ENCODE results near the gene TSPAN17. TPM values are rescaled to one million over a fixed set of nuclear protein-coding genes. Genes with fewer than 3 reads are reported as not detected.

Gene TSPAN17
- total and polyA plus RNA-seq, 3 experiments from 2014 or later, result 26.2 to 38.8 (median 37.4) TPM

DNA sequence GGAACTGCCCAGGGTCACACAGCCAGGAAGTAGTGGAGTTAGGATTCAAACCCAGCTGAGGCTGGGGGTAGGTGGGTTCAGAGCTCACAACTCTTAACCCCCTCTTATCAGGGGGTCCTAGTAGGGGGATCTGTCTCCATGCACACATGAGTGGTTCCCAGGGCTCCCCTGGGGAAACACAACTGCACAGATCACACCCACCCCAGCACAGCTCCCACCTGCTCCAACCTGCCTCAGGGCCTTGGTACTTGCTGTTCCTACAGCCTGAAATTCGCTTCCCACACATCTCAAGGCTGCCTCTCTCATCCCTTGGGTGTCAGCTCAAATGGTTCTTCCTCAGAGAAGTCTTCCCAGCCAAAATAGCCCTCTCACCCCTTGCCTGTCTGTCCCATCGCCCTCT, 21.8 kb upstream of the TSPAN17 start:
- no peaks in the 10 kb centered on the region for H3K9me3 Mint-ChIP-seq
- no peak overlapping the region for H3K27ac ChIP-seq (ENCODE audit: low read depth, low read length)
- no peak overlapping the region for H3K4me3 Mint-ChIP-seq
- peaks cover 23 to 61% of the 10 kb centered on the region in 2 donors for H3K27me3 Mint-ChIP-seq
- peaks cover 5 to 20% (median 10%) of the 10 kb centered on the region in 3 donors for H3K4me1 Mint-ChIP-seq
- H3K36me3 Mint-ChIP-seq, result peaks cover 0 to 2% (median 0%) of the 10 kb centered on the region in 3 donors
- no peak overlapping the region for H3K27ac Mint-ChIP-seq
- no peaks in the 10 kb centered on the region for H3K36me3 ChIP-seq (ENCODE audit: insufficient read depth, low read length)
- ChIA-PET CTCF (interaction anchor here (1.4 kb wide), 1 partner anchor 35 kb away, joined by 4 read pairs; no protein-coding TSS in a partner anchor), POLR2A (no interaction called here)
- H3K4me1 ChIP-seq (ENCODE audit: insufficient read depth, low read length), result peaks cover 1% of the 10 kb centered on the region
- H3K9me3 ChIP-seq (ENCODE audit: low read length), result no peaks in the 10 kb centered on the region
- peaks cover 35% of the 10 kb centered on the region for H3K27me3 ChIP-seq (ENCODE audit: insufficient read depth, low read length, poor library complexity, severe bottlenecking)
- no peak overlapping the region for H3K4me3 ChIP-seq (ENCODE audit: low read length)
- DNase-seq, result no peak

- Histone ChIP-seq H3K4me1 (ENCODE audit: insufficient read depth, low read length) (peaks cover 6% of the 10 kb centered on the region), H3K4me3 (ENCODE audit: low read length) (no peak overlapping the region), H3K9me3 (ENCODE audit: low read length) (no peaks in the 10 kb centered on the region), H3K27me3 (ENCODE audit: insufficient read depth, low read length, poor library complexity, severe bottlenecking) (peaks cover 36% of the 10 kb centered on the region), H3K27ac (ENCODE audit: low read depth, low read length) (no peak overlapping the region), H3K36me3 (ENCODE audit: insufficient read depth, low read length) (no peaks in the 10 kb centered on the region)
- peaks cover 0 to 2% (median 0%) of the 10 kb centered on the region in 3 donors for H3K36me3 Mint-ChIP-seq
- H3K4me1 Mint-ChIP-seq, result peaks cover 7 to 23% (median 14%) of the 10 kb centered on the region in 3 donors
- POLR2A ChIA-PET, result no interaction called here
- H3K4me3 Mint-ChIP-seq, result peak overlapping the region in 1 of 7 donors; percentile 37
- H3K27me3 Mint-ChIP-seq, result peaks cover 25 to 62% of the 10 kb centered on the region in 2 donors
- no peak for DNase-seq
- CTCF ChIA-PET, result interaction anchor here (1.4 kb wide), 1 partner anchor 35 kb away, joined by 4 read pairs; no protein-coding TSS in a partner anchor
- H3K27ac Mint-ChIP-seq, result no peak overlapping the region
- no peaks in the 10 kb centered on the region for H3K9me3 Mint-ChIP-seq
These were observed 21.1 kb upstream of the TSPAN17 start for GRCh38 chr5:176625966-176626875.

DNA sequence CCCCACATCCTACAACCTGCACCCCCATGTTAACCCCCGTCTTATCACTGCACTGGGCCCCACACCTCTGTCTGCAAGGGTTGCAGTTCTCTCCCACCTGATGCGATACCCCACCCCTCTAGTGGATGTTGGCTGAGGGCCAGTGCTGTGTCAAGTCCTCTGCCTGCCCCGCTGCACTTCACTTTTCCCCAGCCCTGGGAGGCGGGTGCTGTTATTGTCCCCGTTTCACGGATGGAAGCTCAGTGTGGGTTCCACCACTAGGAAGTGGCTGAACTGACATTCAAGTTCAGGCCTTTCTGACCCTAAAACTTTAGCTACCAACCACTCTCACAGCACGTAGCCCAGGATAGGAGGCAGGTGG, 20.4 kb upstream of the TSPAN17 start:
- H3K9me3 ChIP-seq (ENCODE audit: low read length), result no peaks in the 10 kb centered on the region
- no peak overlapping the region for H3K27ac ChIP-seq (ENCODE audit: low read depth, low read length)
- no peaks in the 10 kb centered on the region for H3K36me3 ChIP-seq (ENCODE audit: insufficient read depth, low read length)
- no peak for DNase-seq
- CTCF ChIA-PET, result no interaction called here
- no peak overlapping the region for H3K27ac Mint-ChIP-seq
- peaks cover 7 to 23% (median 14%) of the 10 kb centered on the region in 3 donors for H3K4me1 Mint-ChIP-seq
- peaks cover 28 to 63% of the 10 kb centered on the region in 2 donors for H3K27me3 Mint-ChIP-seq
- peak overlapping the region in 1 of 7 donors; percentile 37 for H3K4me3 Mint-ChIP-seq
- H3K9me3 Mint-ChIP-seq, result no peaks in the 10 kb centered on the region
- H3K4me1 ChIP-seq (ENCODE audit: insufficient read depth, low read length), result peaks cover 6% of the 10 kb centered on the region
- H3K4me3 ChIP-seq (ENCODE audit: low read length), result no peak overlapping the region
- peaks cover 38% of the 10 kb centered on the region for H3K27me3 ChIP-seq (ENCODE audit: insufficient read depth, low read length, poor library complexity, severe bottlenecking)
- peaks cover 0 to 2% (median 0%) of the 10 kb centered on the region in 3 donors for H3K36me3 Mint-ChIP-seq
- POLR2A ChIA-PET, result no interaction called here

GRCh38 chr5:176627582-176627981, 19.7 kb upstream of the TSPAN17 start:
- Mint-ChIP-seq H3K27me3 (peaks cover 25 to 63% of the 10 kb centered on the region in 2 donors), H3K36me3 (peaks cover 0 to 2% (median 0%) of the 10 kb centered on the region in 3 donors), H3K27ac (peak overlapping the region in 2 of 8 donors; percentile 8 to 52), H3K9me3 (no peaks in the 10 kb centered on the region), H3K4me1 (peaks cover 7 to 23% (median 14%) of the 10 kb centered on the region in 3 donors), H3K4me3 (peak overlapping the region in 2 of 7 donors; percentile 19 to 83)
- Histone ChIP-seq H3K36me3 (ENCODE audit: insufficient read depth, low read length) (no peaks in the 10 kb centered on the region), H3K4me3 (ENCODE audit: low read length) (no peak overlapping the region), H3K4me1 (ENCODE audit: insufficient read depth, low read length) (peaks cover 6% of the 10 kb centered on the region), H3K27ac (ENCODE audit: low read depth, low read length) (no peak overlapping the region), H3K9me3 (ENCODE audit: low read length) (no peaks in the 10 kb centered on the region), H3K27me3 (ENCODE audit: insufficient read depth, low read length, poor library complexity, severe bottlenecking) (peaks cover 35% of the 10 kb centered on the region)
- POLR2A ChIA-PET, result no interaction called here
- DNase-seq, result no peak
- CTCF ChIA-PET, result no interaction called here

DNA sequence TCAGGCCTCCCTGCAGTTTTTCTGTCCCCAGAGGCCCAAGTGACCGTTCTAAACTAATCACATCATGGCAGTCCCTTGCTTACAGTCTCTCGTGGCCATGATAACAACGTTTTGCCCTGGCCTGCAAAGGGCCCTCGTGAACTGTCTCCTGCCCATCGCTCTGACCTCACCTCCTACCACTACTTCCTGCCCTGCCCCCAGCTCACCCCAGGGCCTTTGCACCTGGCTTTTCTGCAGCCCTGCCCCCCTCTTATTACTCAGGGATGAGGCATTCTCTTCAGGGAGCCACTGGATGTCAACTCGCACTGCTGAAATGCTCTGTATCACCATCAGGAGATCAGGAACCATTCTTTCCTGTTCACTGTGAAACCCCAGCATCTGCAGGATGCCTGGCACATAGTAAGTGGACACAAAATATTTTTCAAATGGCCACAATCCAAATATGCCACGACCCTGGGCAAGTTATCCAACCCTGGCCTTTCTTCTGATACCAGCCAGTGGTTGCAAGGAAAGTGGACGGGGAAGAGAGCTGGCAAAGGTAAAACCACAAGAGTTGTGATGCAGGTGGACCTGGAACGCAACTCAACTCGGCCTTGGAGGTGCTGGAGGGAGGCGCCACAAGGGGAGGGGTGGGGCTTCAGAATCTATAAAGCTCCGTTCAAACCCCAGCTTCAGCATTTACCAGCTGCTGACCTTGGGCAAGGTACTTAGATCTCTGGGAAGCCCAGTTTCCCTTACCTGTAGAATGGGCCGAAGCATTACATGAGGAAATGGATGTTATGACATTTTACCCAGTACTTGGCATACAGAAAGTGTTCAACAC, 18.7 kb upstream of the TSPAN17 start:
- peaks cover 7 to 23% (median 14%) of the 10 kb centered on the region in 3 donors for H3K4me1 Mint-ChIP-seq
- no peaks in the 10 kb centered on the region for H3K9me3 ChIP-seq (ENCODE audit: low read length)
- peak overlapping the region in 6 of 7 donors; percentile 11 to 64 (median 30) for H3K4me3 Mint-ChIP-seq
- ChIA-PET CTCF (interaction anchor here (2.3 kb wide), 1 partner anchor 32 kb away, joined by 10 read pairs; no protein-coding TSS in a partner anchor), POLR2A (no interaction called here)
- H3K4me1 ChIP-seq (ENCODE audit: insufficient read depth, low read length), result peaks cover 6% of the 10 kb centered on the region
- H3K27me3 Mint-ChIP-seq, result peaks cover 30 to 71% of the 10 kb centered on the region in 2 donors
- peaks cover 35% of the 10 kb centered on the region for H3K27me3 ChIP-seq (ENCODE audit: insufficient read depth, low read length, poor library complexity, severe bottlenecking)
- no peak for DNase-seq
- no peaks in the 10 kb centered on the region for H3K9me3 Mint-ChIP-seq
- H3K36me3 ChIP-seq (ENCODE audit: insufficient read depth, low read length), result no peaks in the 10 kb centered on the region
- H3K36me3 Mint-ChIP-seq, result peaks cover 0 to 2% (median 0%) of the 10 kb centered on the region in 3 donors
- no peak overlapping the region for H3K4me3 ChIP-seq (ENCODE audit: low read length)
- no peak overlapping the region for H3K27ac ChIP-seq (ENCODE audit: low read depth, low read length)
- peak overlapping the region in 1 of 8 donors; percentile 61 for H3K27ac Mint-ChIP-seq

DNA sequence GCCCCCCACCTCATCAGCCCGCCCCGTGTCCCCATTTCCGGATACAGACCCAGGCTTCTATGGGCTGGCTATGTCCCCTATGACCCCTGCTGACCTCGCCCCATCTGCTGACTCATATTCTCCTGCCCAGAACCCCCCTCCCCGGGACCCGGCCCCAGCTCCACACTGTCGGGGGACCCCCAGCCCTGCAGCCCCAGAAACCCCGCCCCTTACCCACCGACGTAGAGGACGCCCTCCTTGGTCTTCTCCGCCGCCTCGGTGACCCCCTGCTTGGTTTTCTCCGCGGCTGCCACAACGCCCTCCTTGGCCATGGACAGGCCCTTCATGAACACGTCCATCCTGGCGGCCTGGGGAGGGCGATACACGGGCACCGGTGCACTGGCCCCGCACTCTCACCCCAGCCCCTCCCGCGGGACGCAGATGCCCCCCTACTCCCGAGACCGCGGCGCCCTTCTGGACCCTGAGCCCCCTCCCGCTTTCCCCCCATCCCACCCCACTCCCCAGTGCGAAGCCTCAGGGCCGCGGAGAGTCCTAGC, 17.9 kb upstream of the TSPAN17 start:
- no peak overlapping the region for H3K27ac ChIP-seq (ENCODE audit: low read depth, low read length)
- H3K36me3 ChIP-seq (ENCODE audit: insufficient read depth, low read length), result no peaks in the 10 kb centered on the region
- no peaks in the 10 kb centered on the region for H3K9me3 Mint-ChIP-seq
- no peaks in the 10 kb centered on the region for H3K9me3 ChIP-seq (ENCODE audit: low read length)
- POLR2A ChIA-PET, result no interaction called here
- CTCF ChIA-PET, result interaction anchor here (1.6 to 2.3 kb wide), 3 partner anchors 8 to 32 kb away, joined by 7 to 10 read pairs (median 9); partner anchors contain the start of gene TSPAN17
- H3K4me1 ChIP-seq (ENCODE audit: insufficient read depth, low read length), result peaks cover 6% of the 10 kb centered on the region
- H3K4me3 Mint-ChIP-seq, result peak overlapping the region in 6 of 7 donors; percentile 14 to 64 (median 39)
- peaks cover 0 to 2% (median 0%) of the 10 kb centered on the region in 3 donors for H3K36me3 Mint-ChIP-seq
- peak overlapping the region in 1 of 8 donors; percentile 61 for H3K27ac Mint-ChIP-seq
- H3K27me3 Mint-ChIP-seq, result peaks cover 37 to 72% of the 10 kb centered on the region in 2 donors
- peaks cover 41% of the 10 kb centered on the region for H3K27me3 ChIP-seq (ENCODE audit: insufficient read depth, low read length, poor library complexity, severe bottlenecking)
- H3K4me1 Mint-ChIP-seq, result peaks cover 7 to 23% (median 14%) of the 10 kb centered on the region in 3 donors
- DNase-seq, result no peak
- H3K4me3 ChIP-seq (ENCODE audit: low read length), result no peak overlapping the region

- no peaks in the 10 kb centered on the region for H3K36me3 ChIP-seq (ENCODE audit: insufficient read depth, low read length)
- peaks cover 43 to 76% of the 10 kb centered on the region in 2 donors for H3K27me3 Mint-ChIP-seq
- peaks cover 0 to under 1% (median 0%) of the 10 kb centered on the region in 5 donors for H3K9me3 Mint-ChIP-seq
- DNase-seq, result peak in 3 of 5 donors; percentile 39 to 64 (median 49)
- H3K27ac Mint-ChIP-seq, result peak within 1 kb of the TSS in 1 of 8 donors; percentile 69
- POLR2A ChIA-PET, result no interaction called here
- H3K4me3 ChIP-seq (ENCODE audit: low read length), result peak within 1 kb of the TSS; percentile 32
- CTCF ChIA-PET, result interaction anchor here (1.6 to 2.3 kb wide), 3 partner anchors 8 to 31 kb away, joined by 7 to 10 read pairs (median 9); partner anchors contain the start of gene TSPAN17
- peak within 1 kb of the TSS; percentile 62 to 86 (median 71) for H3K4me3 Mint-ChIP-seq
- H3K4me1 Mint-ChIP-seq, result peaks cover 7 to 23% (median 14%) of the 10 kb centered on the region in 3 donors
- H3K27ac ChIP-seq (ENCODE audit: low read depth, low read length), result no peak within 1 kb of the TSS
- peaks cover 6% of the 10 kb centered on the region for H3K4me1 ChIP-seq (ENCODE audit: insufficient read depth, low read length)
- no peaks in the 10 kb centered on the region for H3K9me3 ChIP-seq (ENCODE audit: low read length)
- H3K27me3 ChIP-seq (ENCODE audit: insufficient read depth, low read length, poor library complexity, severe bottlenecking), result peaks cover 44% of the 10 kb centered on the region
- peaks cover 0 to 2% (median 0%) of the 10 kb centered on the region in 3 donors for H3K36me3 Mint-ChIP-seq
These were observed 17.2 kb upstream of the TSPAN17 start, which contains the start of the genes EIF4E1B and SNCB for GRCh38 chr5:176629853-176630680. TSS of gene EIF4E1B (plus strand) at chr5:176630675. CDS start at chr5:176642788, 12,113 bp downstream. TSS of gene SNCB (minus strand) at chr5:176630534. CDS start at chr5:176629654, 880 bp downstream.
